Fibroblast of the conjunctiva (primary cell): ENCODE results near the gene EMX2.
A peak's percentile ranks its signal among the peaks of the same experiment; 100 is the strongest.
"Not testable (repeated sequence)": the region's sequence is repeated elsewhere in the genome, so short reads cannot be mapped to it uniquely, and the experiment has no call there.

Experiments used
- DNase-seq: peaks from one replicate; pipeline ENCODE4 v3.0.0-alpha.2; 2010; ENCODE audit warnings: low read depth

EMX2 gene

DNA sequence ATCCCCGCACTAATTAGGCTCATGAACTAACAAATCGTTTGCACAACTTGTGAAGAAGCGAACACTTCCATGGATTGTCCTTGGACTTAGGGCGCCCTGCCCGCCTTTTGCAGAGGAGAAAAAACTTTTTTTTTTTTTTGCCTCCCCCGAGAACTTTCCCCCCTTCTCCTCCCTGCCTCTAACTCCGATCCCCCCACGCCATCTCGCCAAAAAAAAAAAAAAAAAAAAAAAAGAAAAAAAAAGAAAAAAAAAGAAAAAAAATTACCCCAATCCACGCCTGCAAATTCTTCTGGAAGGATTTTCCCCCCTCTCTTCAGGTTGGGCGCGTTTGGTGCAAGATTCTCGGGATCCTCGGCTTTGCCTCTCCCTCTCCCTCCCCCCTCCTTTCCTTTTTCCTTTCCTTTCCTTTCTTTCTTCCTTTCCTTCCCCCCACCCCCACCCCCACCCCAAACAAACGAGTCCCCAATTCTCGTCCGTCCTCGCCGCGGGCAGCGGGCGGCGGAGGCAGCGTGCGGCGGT, at the start of gene EMX2:
Gene EMX2 (plus strand): TSS at position 41 of the 519 bp plus-strand sequence. CDS start 522 bp downstream, outside the sequence.
- no peak for DNase-seq

DNA sequence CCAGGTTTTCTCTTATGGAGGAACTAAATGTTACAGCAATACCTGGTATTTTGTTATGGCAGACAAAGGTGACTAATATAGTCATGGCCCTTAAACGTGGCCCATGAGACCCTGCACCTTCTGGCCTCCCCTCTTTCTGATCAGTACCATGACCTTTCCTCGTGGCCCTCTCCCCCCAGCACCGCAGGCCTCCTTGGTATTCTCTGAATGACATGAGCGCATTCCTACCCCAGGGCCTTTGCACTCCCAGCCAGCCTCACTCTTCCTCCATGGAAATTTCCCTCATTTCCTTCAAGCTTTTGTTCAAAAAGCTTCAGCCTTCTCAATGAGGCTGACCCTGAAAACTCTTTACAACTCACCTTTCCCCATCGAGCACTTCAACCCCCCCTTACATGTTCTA, 46.5 kb upstream of the EMX2 start:
- no peak for DNase-seq

DNA sequence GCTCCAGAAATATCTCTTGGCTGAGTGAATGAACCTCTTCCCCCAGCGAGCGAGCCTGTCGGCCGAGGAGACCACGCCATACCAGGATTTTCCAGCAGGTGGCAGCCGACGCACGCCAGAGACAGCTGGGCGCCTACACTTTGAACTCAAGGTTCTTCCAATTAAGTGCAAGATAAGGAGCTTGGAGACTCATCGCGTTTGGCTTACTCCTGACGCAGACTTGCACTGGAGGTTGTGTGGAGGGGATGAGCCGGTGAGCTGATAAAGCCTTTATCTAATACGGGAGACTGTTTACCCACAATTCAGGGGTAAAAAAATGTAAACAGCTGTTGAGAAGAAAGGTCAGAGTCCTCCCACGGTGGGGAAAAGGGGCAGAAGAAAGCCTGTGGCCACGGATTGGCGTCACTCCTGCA, 45.9 kb upstream of the EMX2 start:
- DNase-seq = peak; percentile 58

DNA sequence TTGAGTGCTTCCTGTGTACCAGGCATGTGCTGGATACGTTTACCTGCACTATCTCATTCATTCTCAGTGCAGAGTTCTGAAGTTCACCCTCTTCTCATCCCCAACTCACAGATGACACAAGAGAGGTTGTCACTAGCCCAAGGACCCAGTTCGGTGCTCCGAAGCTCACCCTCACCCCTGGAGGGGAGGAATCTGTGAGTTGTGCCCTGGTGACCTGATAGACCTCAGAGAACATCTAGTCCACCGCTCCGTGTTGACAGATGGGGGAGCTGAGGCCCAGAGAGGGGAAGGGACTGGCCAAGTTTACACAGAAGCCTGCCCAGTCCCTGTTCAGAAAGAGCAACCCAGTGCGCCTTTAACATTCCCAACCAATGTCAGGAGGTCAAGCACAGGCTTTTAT, 44.8 kb upstream of the EMX2 start:
- DNase-seq = no peak

GRCh38 chr10:117499248-117500105, 43.1 kb upstream of the EMX2 start:
- no peak for DNase-seq

DNA sequence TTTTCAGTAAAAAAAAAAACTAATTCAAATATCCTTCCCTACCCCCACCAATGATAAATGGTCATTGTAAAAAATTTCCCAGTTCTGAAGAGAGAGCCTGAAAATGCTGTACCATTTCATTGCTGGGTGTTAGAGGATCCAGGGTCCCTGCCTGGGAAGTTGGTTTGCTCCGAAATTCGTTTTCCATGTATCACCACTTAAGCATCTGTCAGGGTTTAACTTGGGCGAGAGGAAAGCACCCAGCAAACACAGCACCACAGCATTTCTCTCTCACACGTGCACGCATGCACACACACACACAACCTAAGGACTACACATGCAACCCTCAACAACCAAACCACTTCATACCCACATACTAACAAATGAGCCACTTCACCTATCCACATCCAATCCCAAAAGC, 42.1 kb upstream of the EMX2 start:
- DNase-seq = no peak

- DNase-seq = no peak
Measured at GRCh38 chr10:117501460-117502035, 41.0 kb upstream of the EMX2 start.

DNA sequence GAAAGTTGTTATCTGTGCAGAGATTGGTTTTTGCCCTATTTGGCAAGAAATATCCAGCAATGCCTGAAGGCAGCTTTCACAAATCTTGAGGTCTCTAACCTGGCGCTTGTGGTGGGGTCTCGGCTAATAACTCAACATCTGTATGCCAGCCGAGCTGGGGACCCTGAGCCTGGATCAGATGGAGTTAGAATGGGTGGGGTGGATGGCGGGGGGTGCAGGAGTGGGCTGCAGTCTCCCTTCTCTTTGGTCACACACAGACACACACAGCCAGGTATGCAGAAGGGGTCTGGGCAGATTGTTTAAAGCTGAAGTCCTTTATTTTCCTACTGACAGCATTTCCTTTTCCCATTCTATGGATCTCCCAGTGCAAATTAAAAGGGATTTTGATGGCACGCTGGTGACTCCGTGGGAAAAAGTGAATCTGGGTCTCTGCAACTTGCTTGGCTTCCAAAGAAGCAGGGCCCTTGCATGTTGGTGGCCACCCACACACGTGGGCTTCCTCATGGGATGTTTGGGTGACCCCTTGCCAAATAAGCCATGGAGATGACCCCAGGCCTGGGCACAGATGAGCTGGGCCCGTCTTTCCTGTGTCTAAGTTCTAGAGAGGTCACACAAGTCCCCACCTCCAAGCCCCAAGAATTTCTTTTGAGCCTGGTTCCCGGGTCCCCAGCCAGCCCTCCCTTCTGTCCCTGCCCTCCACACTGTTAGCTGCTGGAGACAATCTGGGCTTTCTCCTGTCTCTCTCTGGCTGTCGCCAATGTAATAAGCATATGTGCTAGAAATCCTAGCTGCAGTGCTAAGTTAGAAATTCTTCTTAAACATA, 39.9 kb upstream of the EMX2 start:
- DNase-seq = no peak

GRCh38 chr10:117503244-117504205, 39.0 kb upstream of the EMX2 start:
- DNase-seq = peak; percentile 32

- no peak for DNase-seq
Measured at GRCh38 chr10:117504562-117504961, 38.0 kb upstream of the EMX2 start.

- DNase-seq = not testable (repeated sequence)
Measured at GRCh38 chr10:117507081-117507480, 35.5 kb upstream of the EMX2 start.

- no peak for DNase-seq
Measured at GRCh38 chr10:117509573-117509972, 33.0 kb upstream of the EMX2 start.

DNA sequence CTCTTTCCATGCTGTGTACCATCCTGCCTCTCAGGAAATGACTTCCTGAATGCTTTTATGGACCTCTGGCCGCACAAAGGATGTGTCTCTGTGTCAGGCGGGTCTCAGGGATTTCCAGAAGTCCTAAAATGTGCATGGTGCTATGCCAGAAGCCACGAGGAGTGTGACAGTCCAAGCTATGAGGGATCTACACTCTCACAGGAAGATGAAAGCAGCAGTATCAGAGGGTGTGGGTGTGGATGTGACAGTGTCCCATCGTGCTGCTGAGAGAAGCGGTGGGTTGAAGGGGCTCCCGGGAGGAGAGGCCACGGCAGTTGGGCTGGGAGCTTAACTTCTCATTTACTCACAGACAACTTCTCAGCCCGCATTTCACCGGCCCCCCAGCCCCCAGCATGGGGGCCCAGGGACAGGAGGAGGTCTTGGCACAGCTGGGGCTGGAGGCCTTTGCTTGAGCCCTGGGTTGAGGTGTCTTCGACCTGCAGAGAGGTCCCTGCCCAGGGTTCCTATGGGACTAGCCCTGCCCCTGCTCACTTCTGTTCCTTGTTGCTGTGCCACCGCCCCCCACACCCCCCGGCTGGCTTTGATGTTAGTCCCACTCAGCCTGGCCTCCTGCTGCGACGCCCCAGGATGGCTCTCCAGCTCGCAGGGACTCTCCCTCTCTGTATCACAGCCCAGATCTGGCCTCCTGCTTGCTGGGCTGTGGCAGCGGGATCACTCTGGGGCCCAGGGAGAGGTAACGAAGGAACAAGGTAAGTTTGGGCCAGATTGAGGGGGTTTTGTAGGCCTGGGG, 30.8 kb upstream of the EMX2 start:
- DNase-seq = no peak

GRCh38 chr10:117514971-117515370, 27.6 kb upstream of the EMX2 start:
- no peak for DNase-seq

DNA sequence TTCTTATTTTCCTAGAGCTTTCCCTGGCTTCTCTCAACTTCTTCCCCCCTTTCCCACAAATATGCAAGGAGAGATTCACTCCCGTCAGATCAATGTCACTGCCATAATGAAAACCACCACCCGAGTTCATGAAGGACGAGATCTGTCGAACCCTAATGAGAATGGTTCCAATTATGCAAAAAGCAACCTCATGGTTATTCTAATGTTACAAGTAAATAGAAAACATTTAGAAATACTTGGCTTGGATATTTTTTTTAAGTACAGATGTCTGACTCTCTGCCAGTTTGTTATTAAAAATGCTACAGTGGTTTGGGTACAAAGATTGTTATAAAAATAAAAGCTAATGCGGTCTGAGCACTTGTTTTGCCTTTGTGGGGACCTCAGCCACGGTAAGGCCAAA, 25.9 kb upstream of the EMX2 start:
- DNase-seq = no peak

- no peak for DNase-seq
Measured at GRCh38 chr10:117518246-117518645, 24.3 kb upstream of the EMX2 start.

DNA sequence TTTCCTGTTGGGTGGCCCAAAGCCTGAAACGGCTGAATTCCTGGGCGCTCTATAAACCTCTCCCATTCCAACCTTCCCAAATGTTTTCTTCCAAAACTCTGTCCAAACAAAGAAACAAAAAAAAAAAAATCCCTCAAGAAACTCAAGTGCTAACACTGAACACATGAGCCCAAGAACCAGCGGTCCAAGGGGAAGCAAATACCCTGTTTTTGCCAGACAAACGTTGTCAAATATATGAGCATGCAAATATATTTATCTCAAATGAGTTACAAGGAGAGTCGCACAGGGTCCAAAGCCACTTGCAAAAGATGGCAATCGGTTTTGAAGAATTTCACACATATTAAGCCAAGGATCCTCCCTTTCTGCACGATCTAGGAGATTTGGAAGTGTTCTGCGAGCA, 23.3 kb upstream of the EMX2 start:
- DNase-seq = no peak

- no peak for DNase-seq
Measured at GRCh38 chr10:117519879-117520278, 22.7 kb upstream of the EMX2 start.

- no peak for DNase-seq
Measured at GRCh38 chr10:117530791-117531190, 11.8 kb upstream of the EMX2 start.

- no peak for DNase-seq
Measured at GRCh38 chr10:117531371-117532002, 11.1 kb upstream of the EMX2 start.
